HL-60 (cell line): Measurements from ENCODE around the gene TSACC.

Source experiments
- DNase-seq, 2 experiments: peaks; one replicate each; pipeline ENCODE4 v3.0.0-alpha.2; 2010 to 2020; ENCODE audit warnings: low read depth in 1 of 2, low spot score in 1 of 2
- H3K27ac ChIP-seq: fragments of 250-450 bp; sonication (Bioruptor Pico); replicated peaks from 2 replicates; pipeline ENCODE4 v1.5.1; 2020; ENCODE audit warnings: mild to moderate bottlenecking, moderate library complexity
- H3K27me3 ChIP-seq: fragments of 250-450 bp; sonication (Bioruptor Pico); 2 replicates; pipeline ENCODE4 v1.5.1; 2021; ENCODE audit warnings: mild to moderate bottlenecking, moderate library complexity; ENCODE audit not compliant: insufficient read depth, poor library complexity, severe bottlenecking
- H3K4me3 ChIP-seq: replicated peaks from 2 replicates; pipeline ENCODE4 v1.5.1; 2011; ENCODE audit warnings: mild to moderate bottlenecking, control low read depth, low read length; ENCODE audit not compliant: insufficient read depth
- CTCF ChIP-seq: IDR thresholded peaks from one replicate; pipeline ENCODE4 v1.5.1; 2011; ENCODE audit warnings: low read length, control low read depth, inconsistent platforms; ENCODE audit not compliant: insufficient read depth
- GABPA ChIP-seq: IDR thresholded peaks from 2 replicates; pipeline ENCODE4 v1.6.1; 2012; ENCODE audit warnings: low read depth
- POLR2AphosphoS5 ChIP-seq: IDR thresholded peaks from 2 replicates; pipeline ENCODE4 v1.6.1; 2012; ENCODE audit warnings: low read depth
- REST ChIP-seq: IDR thresholded peaks from 2 replicates; pipeline ENCODE4 v1.6.1; 2012; ENCODE audit warnings: low read depth; ENCODE audit not compliant: insufficient replicate concordance
- SPI1 ChIP-seq: IDR thresholded peaks from 2 replicates; pipeline ENCODE4 v1.6.1; 2012; ENCODE audit warnings: low read depth, mild to moderate bottlenecking, borderline replicate concordance

The TSACC gene

GRCh38 chr1:156359973-156360372 is 21.6 kb downstream of the TSACC start:
- no peak for DNase-seq
- peaks cover 8% of the 10 kb centered on the region for H3K27me3 ChIP-seq

GRCh38 chr1:156360534-156360933 is 22.2 kb downstream of the TSACC start:
- peaks cover 8% of the 10 kb centered on the region for H3K27me3 ChIP-seq
- no peak for DNase-seq
- TF ChIP-seq CTCF (no peak), POLR2AphosphoS5 (no peak), SPI1 (no peak), GABPA (no peak)
- H3K27ac ChIP-seq = no peak overlapping the region
- no peak overlapping the region for H3K4me3 ChIP-seq

More at GRCh38 chr1:156359973-156360372, 21.6 kb downstream of the TSACC start:
- Histone ChIP-seq H3K4me3 (no peak overlapping the region), H3K27ac (no peak overlapping the region)
- no peak for TF ChIP-seq REST
- no peak for TF ChIP-seq GABPA

GRCh38 chr1:156365754-156366153 is 27.4 kb downstream of the TSACC start:
- H3K27me3 ChIP-seq = no peaks in the 10 kb centered on the region
- no peak overlapping the region for H3K4me3 ChIP-seq
- TF ChIP-seq POLR2AphosphoS5 (no peak), CTCF (no peak), SPI1 (no peak), GABPA (no peak), REST (no peak)
- H3K27ac ChIP-seq = no peak overlapping the region
- DNase-seq = no peak

GRCh38 chr1:156366378-156367166 is 28.2 kb downstream of the TSACC start:
- Histone ChIP-seq H3K27ac (no peak overlapping the region), H3K27me3 (no peaks in the 10 kb centered on the region), H3K4me3 (no peak overlapping the region)
- TF ChIP-seq SPI1 (no peak), POLR2AphosphoS5 (no peak), REST (no peak), GABPA (no peak), CTCF (no peak)
- no peak for DNase-seq
